ENCODE data around the gene XKR7. TPM values are rescaled to one million over a fixed set of nuclear protein-coding genes. Genes with fewer than 3 reads are reported as not detected.

Gene XKR7
- total RNA-seq, 1 donor from 2014 or later = 0.05 TPM

DNA sequence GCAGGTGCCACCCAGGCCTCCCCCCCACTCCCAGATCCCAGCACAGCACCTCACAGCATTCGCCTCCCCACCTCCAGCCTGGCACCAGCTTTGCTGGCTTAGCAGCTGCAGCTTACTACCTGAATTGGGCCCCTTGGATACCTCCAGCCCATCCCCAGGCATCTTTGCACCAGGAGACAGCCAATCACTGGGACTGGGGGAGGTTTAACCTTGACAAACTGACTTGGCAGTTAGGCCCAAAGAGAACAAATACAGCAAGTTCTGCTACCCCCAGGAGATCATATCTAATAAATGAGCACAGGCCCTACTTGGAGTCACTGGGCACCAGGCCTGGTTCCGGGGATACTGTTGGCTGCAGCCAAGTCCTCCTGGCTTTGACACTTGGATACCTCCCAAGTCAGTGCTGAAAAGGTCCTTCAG lies 24.9 kb upstream of the XKR7 start:
- intact Hi-C loops (cut with micrococcal nuclease) = no loop called here

DNA sequence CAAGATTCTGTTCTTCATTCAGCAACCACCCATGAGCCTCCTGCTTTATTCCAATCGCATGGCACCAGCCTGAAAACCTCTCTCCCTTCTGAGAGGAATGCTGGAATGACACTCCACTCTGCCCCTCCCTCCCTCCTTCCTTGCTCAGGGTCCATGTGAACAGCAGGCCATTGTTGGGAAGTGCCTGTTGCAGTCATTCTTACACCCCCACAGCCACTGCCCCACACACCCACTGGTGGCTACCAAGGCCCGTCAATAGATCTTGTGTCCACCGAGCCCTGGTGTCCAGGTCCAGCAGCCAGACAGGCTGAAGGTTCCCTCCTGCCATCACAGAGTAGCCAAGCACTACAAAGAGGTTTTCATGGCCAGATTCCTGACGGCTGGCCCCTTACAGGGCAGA lies 22.6 kb upstream of the XKR7 start:
- intact Hi-C loops (cut with micrococcal nuclease) = no loop called here

DNA sequence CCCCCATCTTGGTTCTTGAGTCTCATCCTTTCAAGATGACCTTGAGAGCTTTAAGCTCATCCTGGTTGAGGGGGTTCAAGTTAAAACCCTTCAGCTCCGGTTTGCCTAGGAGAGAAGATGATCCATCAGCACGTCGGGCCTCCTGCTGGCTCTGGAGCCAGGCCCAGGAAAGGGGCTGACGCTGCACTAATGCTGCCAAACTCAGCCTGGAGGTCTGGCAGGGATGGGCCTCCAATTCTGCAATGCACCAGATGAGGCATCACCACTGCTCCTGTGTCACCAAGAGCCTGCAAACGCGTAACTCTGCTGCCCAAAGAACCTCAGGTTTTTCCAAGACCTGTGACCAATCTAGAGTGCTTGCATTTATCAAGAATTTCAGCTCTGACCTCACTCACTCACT lies 22.2 kb upstream of the XKR7 start:
- intact Hi-C loops (cut with micrococcal nuclease) = no loop called here

DNA sequence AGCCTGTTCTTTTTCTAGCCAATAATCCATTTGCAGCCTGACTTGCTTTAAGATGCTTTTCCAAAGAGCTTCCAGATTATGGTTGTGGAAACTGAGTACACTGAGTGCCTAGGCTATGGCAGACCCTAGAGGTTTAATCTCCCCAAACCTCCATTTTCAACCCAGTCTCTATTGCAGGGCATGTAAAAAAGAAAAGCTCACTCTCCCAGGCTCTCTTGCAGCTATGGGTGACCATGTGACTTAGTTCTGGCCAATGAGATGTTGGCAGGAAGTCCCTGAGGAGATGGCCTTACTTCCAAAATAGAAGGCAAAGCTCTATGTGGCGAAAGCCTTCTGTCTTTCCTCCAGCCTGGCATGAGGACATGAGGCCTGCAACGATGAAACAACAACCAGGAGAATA lies 19.9 kb upstream of the XKR7 start:
- intact Hi-C loops (cut with micrococcal nuclease) = no loop called here

DNA sequence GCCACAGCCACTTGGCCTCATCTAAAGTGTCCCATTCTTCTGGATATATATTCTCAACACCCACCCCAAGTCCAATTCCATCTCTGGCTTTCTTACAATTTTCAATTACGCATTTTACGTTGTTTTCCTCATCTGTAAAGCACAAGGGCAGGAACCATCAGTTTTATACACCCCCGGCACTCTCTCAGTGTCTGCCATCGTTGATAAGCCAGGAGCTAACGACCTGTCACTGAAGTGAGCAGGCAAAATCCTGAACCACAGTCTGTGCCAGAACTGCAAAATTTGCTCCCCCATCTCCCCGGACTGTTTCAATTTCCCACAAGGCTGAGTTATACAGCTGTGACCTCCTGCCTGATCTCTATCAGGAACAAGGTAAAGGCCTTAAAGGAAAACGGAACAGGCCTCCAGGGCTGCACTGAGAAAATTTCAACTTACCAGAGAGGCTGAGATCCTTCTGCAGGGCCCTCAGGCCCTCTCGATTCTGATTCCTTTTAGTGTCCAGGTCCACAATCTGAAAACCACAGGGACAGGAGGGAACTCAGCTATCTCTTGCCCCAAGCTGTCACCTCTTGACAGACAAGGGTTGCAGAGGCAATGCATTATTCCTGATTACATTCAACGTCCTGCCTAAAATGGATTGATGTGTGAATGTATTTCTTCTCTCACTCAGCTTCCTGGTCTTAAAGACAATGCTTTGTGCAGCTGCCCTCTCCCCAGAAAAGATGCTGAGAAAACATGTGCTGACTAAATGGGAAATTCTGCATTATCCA lies 17.9 kb upstream of the XKR7 start:
- intact Hi-C loops (cut with micrococcal nuclease) = loop anchor here (5.0 kb wide), 1 partner anchor 257 kb away; the partner anchor contains the start of genes PLAGL2 and POFUT1

DNA sequence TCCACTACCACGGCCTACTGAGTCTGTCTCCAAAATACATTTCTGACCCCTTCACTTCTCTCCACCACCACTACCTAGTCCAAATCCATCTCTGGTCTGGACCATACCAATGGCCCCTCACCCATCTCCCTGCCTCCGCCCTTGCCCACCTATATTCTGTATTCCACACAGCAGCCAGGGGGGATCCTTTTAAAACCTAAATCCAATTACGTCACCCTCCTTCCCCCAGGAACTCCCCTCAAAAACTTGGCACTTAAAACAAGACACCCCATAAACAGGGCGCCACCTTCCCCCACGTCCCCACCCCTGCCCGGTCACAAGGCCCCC lies 16.8 kb upstream of the XKR7 start:
- intact Hi-C loops (cut with micrococcal nuclease) = loop anchor here (5.0 kb wide), 1 partner anchor 256 kb away; the partner anchor contains the start of genes PLAGL2 and POFUT1

DNA sequence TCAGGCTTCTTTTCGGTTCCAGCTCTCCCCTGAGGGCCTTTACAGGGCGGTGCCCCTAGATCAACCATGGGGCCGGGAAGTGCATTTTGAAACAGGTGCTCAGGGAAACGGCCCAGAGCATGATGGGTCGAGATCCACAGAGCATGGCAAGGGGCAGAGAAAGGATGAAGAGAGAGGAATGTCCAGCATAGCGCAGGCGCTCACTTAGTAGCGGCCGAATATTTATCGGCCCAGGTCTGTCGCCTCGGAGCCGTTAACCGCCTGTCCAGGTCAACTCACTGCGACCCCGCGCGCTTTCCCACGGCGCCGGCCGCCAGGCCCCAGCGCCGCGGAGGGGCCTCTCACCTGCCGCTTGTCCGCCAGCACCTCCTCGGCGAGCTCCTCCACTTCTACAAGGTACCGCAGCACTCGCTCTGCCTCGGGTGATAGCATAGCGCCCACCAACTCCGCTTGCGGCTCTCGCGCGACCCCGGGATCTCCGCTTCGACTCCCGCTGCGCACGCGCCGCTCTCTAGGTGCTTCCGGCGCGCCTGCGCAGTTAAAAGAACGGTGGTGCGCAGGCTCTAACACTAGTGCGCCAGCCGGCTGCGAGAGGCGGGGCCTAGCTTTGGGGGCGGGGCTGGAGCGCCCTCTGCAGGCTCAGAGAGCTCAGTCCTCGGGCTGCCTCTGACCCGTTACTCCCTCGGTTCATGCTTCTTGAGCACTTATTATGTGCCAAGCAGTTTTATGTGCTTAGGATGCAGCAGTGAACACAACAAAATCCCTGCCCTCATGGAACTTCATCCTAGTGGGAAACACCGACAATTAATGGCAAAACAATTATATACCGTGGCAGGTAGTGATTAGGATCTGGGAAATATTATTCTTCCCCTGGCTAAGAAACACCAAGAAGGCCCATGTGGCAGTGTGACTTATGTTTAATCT lies 16.2 kb upstream of the XKR7 start, which contains the start of gene PDRG1:
Gene PDRG1 (minus strand): TSS at position 517 of the 924 bp plus-strand sequence. CDS start 85 bp downstream, at position 432.
- intact Hi-C loops (cut with micrococcal nuclease) = loop anchor here (1.0 to 5.0 kb wide), 5 partner anchors 17 to 407 kb away; partner anchors contain the start of genes ASXL1, PLAGL2, POFUT1 and XKR7

DNA sequence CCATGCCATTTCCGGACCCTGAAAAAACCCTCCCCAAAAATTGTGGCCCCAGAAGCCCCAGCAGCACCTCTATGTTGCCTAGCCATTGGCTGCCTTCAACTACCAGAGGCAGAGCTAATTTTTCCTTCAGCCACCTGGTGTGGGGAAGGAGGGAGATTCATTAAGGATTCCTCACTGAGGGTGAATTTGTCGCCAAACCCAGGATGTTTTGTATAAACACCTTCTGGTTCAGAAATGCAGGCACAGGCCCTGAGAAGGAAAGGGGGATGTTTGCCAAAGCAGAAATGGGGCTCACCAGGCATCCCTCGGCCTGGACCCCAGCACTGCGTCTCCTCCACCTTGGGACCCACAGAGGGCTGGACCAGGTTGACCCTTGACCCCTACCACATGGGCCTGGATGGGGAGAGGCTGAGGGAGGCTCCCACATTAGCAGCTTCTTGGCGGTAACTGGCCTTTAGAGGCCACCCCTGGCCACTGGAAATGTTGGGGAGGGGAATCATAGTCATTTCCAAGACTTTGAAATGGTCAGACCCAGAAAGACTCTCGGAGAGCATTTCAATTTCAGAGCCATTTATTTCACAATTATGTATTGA lies 14.3 kb upstream of the XKR7 start:
- intact Hi-C loops (cut with micrococcal nuclease) = loop anchor here (2.0 to 5.0 kb wide), 3 partner anchors 15 to 405 kb away; partner anchors contain the start of genes ASXL1, PLAGL2, POFUT1 and XKR7

DNA sequence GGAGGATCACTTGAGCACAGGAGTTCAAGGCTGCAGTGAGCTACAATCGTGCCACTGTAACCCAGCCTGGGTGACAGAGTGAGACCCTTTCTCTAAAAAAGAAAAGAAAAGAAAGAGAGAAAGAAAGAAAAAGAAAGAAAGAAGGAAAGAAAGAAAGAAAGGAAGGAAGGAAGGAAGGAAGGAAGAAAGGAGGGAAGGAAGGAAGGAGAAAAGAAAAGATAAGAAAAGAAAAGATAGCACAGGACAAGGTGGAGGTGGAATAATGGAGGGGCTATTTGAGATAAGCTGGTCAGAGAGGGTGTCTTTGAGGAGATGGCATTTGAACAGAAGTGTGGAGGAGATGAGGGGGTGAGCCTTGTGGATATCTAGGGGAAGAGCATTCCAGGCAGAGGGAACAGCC lies 13.5 kb upstream of the XKR7 start:
- intact Hi-C loops (cut with micrococcal nuclease) = loop anchor here (5.0 kb wide), 1 partner anchor 253 kb away; the partner anchor contains the start of genes PLAGL2 and POFUT1

DNA sequence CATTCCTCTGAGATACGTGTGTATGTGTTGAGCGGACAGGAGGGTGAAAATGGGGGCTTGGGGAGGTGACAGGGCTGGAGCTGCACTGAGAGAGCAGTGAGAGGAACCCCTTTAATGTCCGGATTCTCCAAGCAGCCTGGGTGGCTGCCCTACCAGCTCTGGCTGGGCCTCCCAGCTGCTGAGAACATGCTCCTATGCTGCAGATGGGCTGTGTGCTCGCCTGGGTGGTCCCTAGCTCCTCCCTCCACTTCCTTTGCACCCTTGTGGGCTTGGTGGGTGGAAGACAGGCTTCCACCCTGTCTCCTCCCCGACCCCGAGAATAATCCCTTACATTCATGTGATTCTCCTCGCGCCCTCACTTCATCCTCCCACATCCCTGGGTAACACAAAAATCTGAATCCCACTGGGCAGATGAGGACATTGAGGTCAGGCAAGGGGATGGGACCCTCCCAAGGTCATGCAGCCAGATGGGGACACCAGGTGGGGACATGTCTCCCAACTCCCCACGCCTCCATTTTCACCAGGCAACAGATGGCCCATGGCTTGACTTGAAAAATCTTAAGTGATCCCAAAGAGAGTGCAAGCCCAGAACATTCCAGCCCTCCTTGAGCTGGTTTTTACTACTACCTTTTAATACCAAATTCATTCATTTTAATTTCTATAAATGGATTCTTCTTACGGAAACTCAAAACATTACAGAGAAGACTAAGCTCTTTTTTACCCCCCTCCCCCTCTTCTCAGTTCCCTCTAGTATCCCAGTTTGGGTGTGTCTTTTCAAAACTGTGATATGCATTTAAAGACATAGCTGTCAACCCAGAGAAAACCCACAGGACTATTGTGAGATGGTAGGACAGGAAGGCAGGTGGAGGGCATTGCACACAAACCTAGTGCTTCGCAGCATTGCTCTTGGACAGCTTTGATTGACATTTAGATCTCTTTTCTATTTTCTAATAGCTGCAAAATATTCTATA lies 11.1 kb upstream of the XKR7 start:
- intact Hi-C loops (cut with micrococcal nuclease) = no loop called here

DNA sequence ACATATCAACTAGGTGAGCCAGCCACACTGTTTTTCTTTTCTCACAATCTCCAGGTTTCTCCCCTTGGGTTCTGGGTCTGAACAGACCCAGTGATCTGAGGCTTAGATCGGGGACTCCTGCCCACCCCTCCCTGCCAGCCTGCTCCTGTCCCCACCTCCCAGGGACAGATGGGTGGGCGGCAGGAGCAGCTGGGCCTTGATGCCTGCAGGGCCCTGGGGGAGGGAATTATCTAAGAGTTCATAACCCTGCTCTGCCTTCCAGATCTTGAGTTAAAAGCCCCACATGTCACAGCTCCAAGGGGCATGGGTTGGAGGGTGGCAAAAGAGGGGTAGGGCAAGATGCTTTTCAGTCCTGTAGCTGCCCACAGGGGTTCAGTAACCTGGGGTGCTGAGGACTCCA lies 5.2 kb upstream of the XKR7 start:
- intact Hi-C loops (cut with micrococcal nuclease) = no loop called here

DNA sequence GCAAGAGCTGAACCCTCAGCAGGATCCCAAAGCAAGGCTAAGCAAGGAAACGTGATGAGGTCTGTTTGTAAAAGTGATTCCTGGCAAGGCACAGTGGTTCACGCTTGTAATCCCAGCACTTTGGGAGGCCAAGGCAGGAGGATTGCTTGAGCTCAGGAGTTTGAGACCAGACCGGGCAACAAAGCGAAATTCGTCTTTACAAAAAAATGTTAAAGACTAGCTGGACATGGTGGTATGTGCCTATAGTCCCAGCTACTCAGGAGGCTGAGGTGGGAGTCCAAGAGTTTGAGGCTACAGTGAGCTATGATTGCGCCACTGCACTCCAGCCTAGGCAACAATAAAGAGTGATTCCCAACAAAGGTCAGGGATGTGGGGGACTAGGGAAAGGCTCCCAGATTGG lies 4.1 kb upstream of the XKR7 start:
- intact Hi-C loops (cut with micrococcal nuclease) = no loop called here

DNA sequence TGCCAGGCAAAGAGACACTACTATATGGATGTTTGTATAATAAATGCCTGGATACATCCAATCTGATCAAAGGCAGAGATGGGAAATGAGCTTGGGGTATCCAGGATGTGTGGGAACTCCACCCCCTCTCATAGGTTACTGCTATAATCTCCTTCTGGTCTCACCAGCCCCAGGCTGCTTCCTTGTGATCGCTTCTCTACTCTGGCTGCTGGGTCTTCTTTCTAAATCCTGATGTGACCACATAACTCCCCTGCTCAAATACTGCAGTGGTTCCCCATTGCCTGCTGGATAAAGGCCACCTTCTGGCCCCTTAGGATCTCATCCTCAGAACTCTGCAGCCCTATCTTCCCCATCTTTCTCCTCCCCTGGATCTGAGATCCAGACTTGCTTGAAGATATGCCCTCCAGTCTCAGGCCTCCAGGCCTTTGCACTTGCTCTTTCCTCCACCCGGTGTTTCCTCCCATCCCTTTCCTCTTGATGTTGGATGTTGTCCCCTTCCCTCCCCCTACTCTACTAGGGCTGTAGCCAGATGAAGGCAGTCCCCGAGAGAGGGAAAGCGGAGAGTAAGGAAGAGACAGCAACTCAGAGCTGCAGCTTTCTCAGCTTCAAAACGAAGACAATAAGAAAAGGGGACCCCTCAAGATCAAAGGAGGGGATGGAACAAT lies 828 bp upstream of the XKR7 start:
- intact Hi-C loops (cut with micrococcal nuclease) = no loop called here

DNA sequence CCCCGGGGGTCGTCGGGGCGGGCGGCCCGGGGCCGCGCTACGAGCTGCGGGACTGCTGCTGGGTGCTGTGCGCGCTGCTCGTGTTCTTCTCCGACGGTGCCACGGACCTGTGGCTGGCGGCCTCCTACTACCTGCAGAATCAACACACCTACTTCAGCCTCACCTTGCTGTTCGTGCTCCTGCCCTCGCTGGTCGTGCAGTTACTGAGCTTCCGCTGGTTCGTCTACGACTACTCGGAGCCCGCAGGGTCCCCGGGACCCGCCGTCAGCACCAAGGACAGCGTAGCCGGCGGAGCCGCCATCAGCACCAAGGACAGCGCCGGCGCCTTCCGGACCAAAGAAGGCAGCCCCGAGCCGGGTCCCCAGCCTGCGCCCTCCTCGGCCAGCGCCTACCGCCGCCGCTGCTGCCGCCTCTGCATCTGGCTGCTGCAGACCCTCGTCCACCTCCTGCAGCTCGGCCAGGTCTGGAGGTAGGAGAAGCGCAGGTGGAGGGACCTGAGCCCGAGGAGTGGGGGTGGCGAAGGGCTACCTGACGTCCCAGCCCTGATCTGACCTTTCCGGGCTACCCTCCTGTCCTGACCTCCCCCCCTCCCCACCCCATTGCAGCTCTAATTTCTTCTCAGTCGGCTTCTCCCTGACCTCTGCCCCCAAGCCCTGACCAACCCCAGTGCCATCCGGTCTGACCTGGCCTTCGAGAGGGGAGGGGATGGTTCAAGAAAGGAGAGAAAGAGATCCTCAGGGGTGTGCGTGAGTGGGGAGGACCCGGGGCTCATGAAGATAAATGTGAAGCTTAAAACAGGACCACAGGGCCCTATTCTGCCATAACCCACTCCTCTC lies 558 bp downstream of the XKR7 start:
- intact Hi-C loops (cut with micrococcal nuclease) = loop anchor here (2.0 kb wide), 1 partner anchor 16 kb away; the partner anchor contains the start of gene PDRG1

DNA sequence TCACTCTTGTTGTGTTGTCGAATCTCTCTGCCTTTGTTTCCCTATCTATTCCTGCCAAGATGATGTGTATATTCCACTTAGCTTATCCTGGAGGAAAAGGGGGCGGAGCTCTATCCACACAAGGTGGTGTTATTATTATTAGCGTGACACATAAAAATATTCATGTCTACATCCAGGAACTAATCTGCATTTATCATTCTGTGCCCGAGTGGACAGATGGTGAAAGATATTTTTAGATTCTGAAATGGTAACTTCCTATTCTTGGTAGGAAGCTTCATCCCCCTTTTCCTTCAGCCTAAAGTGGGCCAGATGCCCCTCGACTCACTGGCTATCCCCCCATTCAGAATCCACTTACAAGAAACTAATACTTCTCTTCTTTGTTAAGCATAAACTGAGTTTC lies 2.0 kb downstream of the XKR7 start:
- intact Hi-C loops (cut with micrococcal nuclease) = loop anchor here (2.0 kb wide), 1 partner anchor 17 kb away; the partner anchor contains the start of gene PDRG1

DNA sequence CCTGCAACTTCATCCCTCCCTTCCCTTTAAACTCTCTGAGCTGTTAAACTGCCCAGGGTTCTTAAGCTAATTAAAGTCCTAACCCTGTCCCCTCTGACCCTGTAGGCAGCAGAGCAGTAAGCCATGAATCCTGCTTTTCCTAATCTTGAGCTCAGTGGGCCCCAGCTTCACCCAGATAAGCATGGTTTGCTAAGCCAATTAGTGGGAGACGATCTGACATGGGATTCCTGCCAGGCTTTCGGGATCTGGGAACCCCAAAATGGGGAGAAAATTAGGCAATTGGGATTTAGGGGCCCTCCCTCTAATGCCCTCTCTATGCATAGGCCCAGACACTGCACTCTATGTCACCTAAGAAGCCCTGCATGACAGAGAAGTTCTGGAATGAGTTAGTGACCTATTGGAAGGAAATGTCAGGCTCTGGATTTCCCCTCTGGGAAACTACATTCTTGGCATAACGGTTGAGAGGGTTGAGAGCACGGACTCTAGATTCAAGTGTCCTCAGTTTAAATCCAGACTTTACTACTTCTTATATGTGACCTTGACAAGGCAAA lies 4.6 kb downstream of the XKR7 start:
- intact Hi-C loops (cut with micrococcal nuclease) = no loop called here

DNA sequence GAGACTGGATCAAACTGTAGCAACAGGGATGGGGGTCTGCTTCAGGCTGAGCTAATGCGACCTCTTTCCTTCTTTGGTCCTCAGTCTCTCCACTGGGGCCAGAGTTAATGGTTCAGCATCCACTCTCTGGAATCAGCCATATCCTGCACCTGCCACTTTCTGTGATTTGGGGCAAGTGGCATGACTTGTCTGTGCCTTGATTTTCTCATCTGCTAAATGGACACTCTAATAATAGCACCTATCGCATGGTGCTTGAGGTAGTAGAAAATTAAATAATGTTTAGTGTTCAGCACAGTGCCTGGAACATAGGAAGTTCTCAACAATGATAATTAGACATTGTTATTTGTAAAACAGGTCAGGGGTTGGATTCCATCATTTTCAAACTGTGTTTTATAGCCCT lies 6.3 kb downstream of the XKR7 start:
- intact Hi-C loops (cut with micrococcal nuclease) = no loop called here

DNA sequence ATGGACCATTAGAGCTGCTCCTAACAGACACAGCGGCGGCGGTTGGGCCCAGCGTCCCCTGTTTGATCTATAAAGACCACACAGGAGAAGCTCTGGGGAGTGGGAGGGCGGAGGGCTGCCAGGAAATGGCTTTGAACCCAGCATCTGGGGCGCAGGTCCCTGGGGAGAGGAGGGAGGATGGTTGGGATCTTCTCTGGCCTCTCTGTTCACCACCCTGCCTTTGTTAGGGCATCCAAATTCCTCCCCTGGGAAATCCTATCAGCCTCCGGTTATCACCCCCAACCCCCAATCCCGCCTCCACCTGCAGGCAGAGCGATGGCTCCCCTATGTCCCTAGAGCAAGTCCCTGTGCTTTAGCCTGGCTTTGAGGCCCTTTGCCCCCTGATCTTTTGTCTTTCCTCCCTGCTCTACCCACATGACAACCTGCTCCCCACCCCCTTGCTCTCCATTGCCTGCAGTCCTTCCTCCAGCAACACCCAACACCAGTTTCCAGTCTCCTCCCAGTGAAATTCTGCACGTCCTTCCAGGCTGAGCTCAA lies 7.1 kb downstream of the XKR7 start:
- intact Hi-C loops (cut with micrococcal nuclease) = no loop called here
